Body of pancreas (tissue), 4 donors: ENCODE results near the gene SLC12A4. TPM values are rescaled to one million over a fixed set of nuclear protein-coding genes. Genes with fewer than 3 reads are reported as not detected.

Experiments
- ATAC-seq: fragments of 150-250 bp; one replicate; pipeline ENCODE4 v1.9.1; 2016
- DNase-seq, 4 donors: peaks; one replicate each; pipeline ENCODE4 v3.0.0-alpha.2; 2019
- H3K27ac ChIP-seq, 4 donors: fragments of 200-600 bp; sonication (generic); 1 replicate in 3 of 4; 2 replicates in 1 of 4; pipeline versions ENCODE4 v1.5.1 to v1.6.1; 2016 to 2019; ENCODE audit warnings: mild to moderate bottlenecking in 1 of 4, mixed read lengths in 1 of 4, moderate library complexity in 1 of 4
- H3K27me3 ChIP-seq, 2 donors: fragments of 200-600 bp; sonication (generic); one replicate each; pipeline ENCODE4 v1.6.0; 2016; ENCODE audit warnings: mild to moderate bottlenecking in 1 of 2
- H3K36me3 ChIP-seq, 2 donors: fragments of 200-600 bp; sonication (generic); replicated peaks in 1 of 2; 2 replicates each; pipeline ENCODE4 v1.5.1; 2016; ENCODE audit warnings: low read depth in 2 of 2; ENCODE audit not compliant: insufficient read depth in 1 of 2
- H3K4me1 ChIP-seq: fragments of 200-600 bp; sonication (generic); one replicate; pipeline ENCODE4 v1.6.0; 2016
- H3K4me3 ChIP-seq, 2 donors: fragments of 200-600 bp; sonication (generic); 1 replicate in 1 of 2; 2 replicates in 1 of 2; pipeline ENCODE4 v1.5.1; 2016 to 2019
- H3K9me3 ChIP-seq, 3 donors: fragments of 200-600 bp; sonication (generic); 1 replicate in 2 of 3; 2 replicates in 1 of 3; pipeline ENCODE4 v1.5.1; 2016
- CTCF ChIP-seq, 7 experiments: fragments of 450-650 bp in 4 of 7; fragments of 200-600 bp in 3 of 7; sonication (generic) in 3 of 7; IDR thresholded peaks; one replicate each; pipeline ENCODE4 v1.5.1; 2016 to 2019; ENCODE audit warnings: antibody characterized with exemption in 7 of 7
- POLR2A ChIP-seq, 3 donors: fragments of 450-650 bp; IDR thresholded peaks; one replicate each; pipeline ENCODE4 v1.6.1; 2016; ENCODE audit warnings: antibody characterized with exemption in 3 of 3, mild to moderate bottlenecking in 2 of 3
- WGBS, 2 donors: methylation state at CpG; one replicate each; pipeline ENCODE4 v1.1.5; 2017; 5-methylcytosine and 5-hydroxymethylcytosine counted together
- intact Hi-C: fragments of 100-400 bp; cut with DNase I; formaldehyde crosslinking; loops from one replicate; pipeline ENCODE4 v1.15.1; 2023
- total RNA-seq, 2 donors: library from RNA; depleted of rRNA; stranded (reverse); fragments of >200 nt; gene quantifications; one replicate each; pipeline ENCODE4 v1.1.0, GENCODE V29; 2016

SLC12A4 gene
- total RNA-seq, 2 donors from 2014 or later, result 23.3 to 61.3 TPM

- WGBS, 2 donors, result 85 to 96% methylated on average over 12 to 24 of the region's 24 CpGs
- ATAC-seq, result no peak
- peaks cover 0 to 11% of the 10 kb centered on the region in 2 donors for H3K36me3 ChIP-seq
These were observed 23.0 kb downstream of the SLC12A4 start for GRCh38 chr16:67945392-67945933.

GRCh38 chr16:67944690-67945391 is 23.6 kb downstream of the SLC12A4 start:
- Histone ChIP-seq H3K4me1 (peaks cover 6% of the 10 kb centered on the region), H3K9me3 (no peaks in the 10 kb centered on the region), H3K4me3 (no peak overlapping the region), H3K27ac (peak overlapping the region in 1 of 4 donors; percentile 42), H3K27me3 (no peaks in the 10 kb centered on the region), H3K36me3 (peaks cover 0 to 11% of the 10 kb centered on the region in 2 donors)
- no peak for ATAC-seq
- TF ChIP-seq POLR2A (IDR thresholded peaks at IDR 0.05) (no peak), CTCF (IDR thresholded peaks at IDR 0.05) (no peak)
- WGBS, 2 donors, result 92 to 95% methylated on average over 4 to 24 of the region's 24 CpGs
- intact Hi-C loops, result no loop called here
- DNase-seq, result no peak

More at GRCh38 chr16:67945392-67945933, 23.0 kb downstream of the SLC12A4 start:
- intact Hi-C loops, result no loop called here
- no peak overlapping the region for H3K4me3 ChIP-seq
- H3K27me3 ChIP-seq, result no peaks in the 10 kb centered on the region
- H3K27ac ChIP-seq, result peak overlapping the region in 1 of 4 donors; percentile 42
- H3K4me1 ChIP-seq, result peaks cover under 1% of the 10 kb centered on the region
- TF ChIP-seq CTCF (IDR thresholded peaks at IDR 0.05) (no peak), POLR2A (IDR thresholded peaks at IDR 0.05) (no peak)
- no peaks in the 10 kb centered on the region for H3K9me3 ChIP-seq
- no peak for DNase-seq

GRCh38 chr16:67943619-67944504 is 24.6 kb downstream of the SLC12A4 start, which contains the start of gene LCAT:
Gene LCAT, minus strand, starts transcription at chr16:67944120. Its CDS starts 19 bp downstream, at chr16:67944101.
- Histone ChIP-seq H3K4me3 (no peak within 1 kb of the TSS), H3K27ac (peak within 1 kb of the TSS in 1 of 4 donors; percentile 42), H3K4me1 (peaks cover 11% of the 10 kb centered on the region), H3K27me3 (no peaks in the 10 kb centered on the region), H3K9me3 (no peaks in the 10 kb centered on the region), H3K36me3 (peaks cover 0 to 11% of the 10 kb centered on the region in 2 donors)
- DNase-seq (no peak), ATAC-seq (no peak)
- TF ChIP-seq CTCF (IDR thresholded peaks at IDR 0.05), result no peak
- no peak for TF ChIP-seq POLR2A (IDR thresholded peaks at IDR 0.05)
- WGBS, 2 donors, result 74 to 83% methylated on average over 13 to 22 of the region's 23 CpGs
- intact Hi-C loops, result no loop called here

GRCh38 chr16:67943256-67943618 is 25.2 kb downstream of the SLC12A4 start:
- intact Hi-C loops, result no loop called here
- no peaks in the 10 kb centered on the region for H3K27me3 ChIP-seq
- no peak for TF ChIP-seq CTCF (IDR thresholded peaks at IDR 0.05)
- no peak for TF ChIP-seq POLR2A (IDR thresholded peaks at IDR 0.05)
- ATAC-seq (no peak), DNase-seq (no peak)
- H3K9me3 ChIP-seq, result no peaks in the 10 kb centered on the region
- no peak overlapping the region for H3K4me3 ChIP-seq
- H3K27ac ChIP-seq, result no peak overlapping the region
- 93% methylated on average over 4 of the region's 6 CpGs; no CpG with 5 or more reads in 1 of the 2 donors for WGBS, 2 donors
- peaks cover 0 to 9% of the 10 kb centered on the region in 2 donors for H3K36me3 ChIP-seq
- peaks cover 11% of the 10 kb centered on the region for H3K4me1 ChIP-seq
